Liver (tissue), 9 donors: ENCODE results near the gene PI4K2A. TPM values are rescaled to one million over a fixed set of nuclear protein-coding genes. Genes with fewer than 3 reads are reported as not detected.

Experiments
- DNase-seq: peaks from one replicate; pipeline ENCODE4 v3.0.0-alpha.2; 2017; ENCODE audit warnings: low spot score
- H3K27ac ChIP-seq, 2 donors: one replicate each; pipeline ENCODE4 v1.7.0; 2013; ENCODE audit warnings: inconsistent platforms in 2 of 2, low read length in 2 of 2, control low read depth in 1 of 2, low read depth in 1 of 2, mild to moderate bottlenecking in 1 of 2
- H3K27me3 ChIP-seq, 4 donors: one replicate each; pipeline versions ENCODE4 v1.6.1 to v1.7.0; 2013; ENCODE audit warnings: low read length in 3 of 4, inconsistent platforms in 1 of 4, mild to moderate bottlenecking in 1 of 4, moderate library complexity in 1 of 4; ENCODE audit not compliant: control insufficient read depth in 4 of 4, insufficient read depth in 4 of 4
- H3K36me3 ChIP-seq, 4 donors: one replicate each; pipeline versions ENCODE4 v1.6.1 to v1.7.0; 2013; ENCODE audit warnings: low read length in 3 of 4, mild to moderate bottlenecking in 3 of 4, low read depth in 1 of 4, moderate library complexity in 1 of 4; ENCODE audit not compliant: control insufficient read depth in 4 of 4, insufficient read depth in 3 of 4
- H3K4me1 ChIP-seq, 4 donors: one replicate each; pipeline versions ENCODE4 v1.6.1 to v1.7.0; 2013; ENCODE audit warnings: low read length in 3 of 4, mild to moderate bottlenecking in 3 of 4, moderate library complexity in 1 of 4; ENCODE audit not compliant: control insufficient read depth in 4 of 4, insufficient read depth in 4 of 4
- H3K4me3 ChIP-seq, 3 donors: one replicate each; pipeline versions ENCODE4 v1.6.1 to v1.7.0; 2013; ENCODE audit warnings: low read length in 3 of 3, control low read depth in 1 of 3, low read depth in 1 of 3, mild to moderate bottlenecking in 1 of 3
- H3K9ac ChIP-seq, 2 donors: one replicate each; pipeline ENCODE4 v1.7.0; 2013; ENCODE audit warnings: low read length in 2 of 2, mild to moderate bottlenecking in 2 of 2, moderate library complexity in 2 of 2, control low read depth in 1 of 2, low read depth in 1 of 2
- H3K9me3 ChIP-seq, 4 donors: one replicate each; pipeline versions ENCODE4 v1.6.1 to v1.7.0; 2013; ENCODE audit warnings: low read length in 3 of 4; ENCODE audit not compliant: control insufficient read depth in 4 of 4
- ATF3 ChIP-seq: IDR thresholded peaks from 2 replicates; pipeline ENCODE4 v1.6.1; 2016; ENCODE audit warnings: antibody characterized with exemption
- CTCF ChIP-seq: fragments of 150-350 bp; IDR thresholded peaks from 2 replicates; pipeline ENCODE4 v1.5.1; 2017; ENCODE audit warnings: improper control_type of control experiment, low read depth, low read length; ENCODE audit not compliant: missing input control
- EGR1 ChIP-seq, 2 donors: IDR thresholded peaks; 2 replicates each; pipeline ENCODE4 v1.6.1; 2016 to 2018; ENCODE audit warnings: antibody characterized with exemption in 2 of 2, low read depth in 2 of 2
- FOXA1 ChIP-seq: IDR thresholded peaks from 2 replicates; pipeline ENCODE4 v1.6.1; 2016; ENCODE audit warnings: antibody characterized with exemption
- FOXA2 ChIP-seq: IDR thresholded peaks from 2 replicates; pipeline ENCODE4 v1.6.1; 2016; ENCODE audit warnings: antibody characterized with exemption
- GABPA ChIP-seq, 2 donors: IDR thresholded peaks in 1 of 2; conservative IDR thresholded peaks in 1 of 2; 2 replicates each; pipeline ENCODE4 v1.6.1; 2016; ENCODE audit warnings: antibody characterized with exemption in 2 of 2, mild to moderate bottlenecking in 1 of 2, moderate library complexity in 1 of 2
- HNF4A ChIP-seq, 2 donors: conservative IDR thresholded peaks; 2 replicates each; pipeline ENCODE4 v1.6.1; 2016; ENCODE audit warnings: antibody characterized with exemption in 2 of 2, mild to moderate bottlenecking in 2 of 2
- HNF4G ChIP-seq: IDR thresholded peaks from 2 replicates; pipeline ENCODE4 v1.6.1; 2016; ENCODE audit warnings: antibody characterized with exemption
- JUND ChIP-seq, 2 donors: IDR thresholded peaks; 2 replicates each; pipeline ENCODE4 v1.6.1; 2016; ENCODE audit warnings: antibody characterized with exemption in 2 of 2
- MAX ChIP-seq: IDR thresholded peaks from 2 replicates; pipeline ENCODE4 v1.6.1; 2016; ENCODE audit warnings: antibody characterized with exemption
- NR2F2 ChIP-seq: IDR thresholded peaks from 2 replicates; pipeline ENCODE4 v1.6.1; 2016; ENCODE audit warnings: antibody characterized with exemption
- REST ChIP-seq: IDR thresholded peaks from 2 replicates; pipeline ENCODE4 v1.6.1; 2016; ENCODE audit warnings: antibody characterized with exemption, mild to moderate bottlenecking
- RXRA ChIP-seq, 2 donors: IDR thresholded peaks; 2 replicates each; pipeline ENCODE4 v1.6.1; 2017 to 2018; ENCODE audit warnings: antibody characterized with exemption in 2 of 2, mild to moderate bottlenecking in 1 of 2
- TAF1 ChIP-seq: conservative IDR thresholded peaks from 2 replicates; pipeline ENCODE4 v1.6.1; 2016; ENCODE audit warnings: antibody characterized with exemption, mild to moderate bottlenecking
- YY1 ChIP-seq: IDR thresholded peaks from 2 replicates; pipeline ENCODE4 v1.6.1; 2016; ENCODE audit warnings: antibody characterized with exemption, mild to moderate bottlenecking
- WGBS: extraction: QIAGEN DNeasy Blood & Tissue Kit; methylation state at CpG from one replicate; pipeline ENCODE4 v1.1.7; 2013; 5-methylcytosine and 5-hydroxymethylcytosine counted together
- polyA plus RNA-seq, 2 donors: library from polyadenylated mRNA; stranded (reverse) in 1 of 2; unstranded in 1 of 2; fragments of 200-250 nt in 1 of 2; fragments of >200 nt in 1 of 2; fragmentation: Nextera tagmentation in 1 of 2; extraction: Ambion mirVana in 1 of 2; gene quantifications; one replicate each; pipeline versions ENCODE4 v1.2.1 to v1.2.3, GENCODE V29; 2013 to 2015
- total RNA-seq, 2 donors: library from RNA; depleted of rRNA; stranded (reverse); fragments of >200 nt; gene quantifications; one replicate each; pipeline ENCODE4 v1.2.3, GENCODE V29; 2014
- donor health status: healthy.
- donor health status: healthy.
- donor health status: healthy.
- donor health status: healthy.
- donor health status: healthy.

PI4K2A gene
- total and polyA plus RNA-seq, 4 donors: 4.4 to 17.6 (median 11.2) TPM

GRCh38 chr10:97627731-97628130 lies 12.7 kb upstream of the PI4K2A start (continued):
- no peak for TF ChIP-seq HNF4A (conservative IDR thresholded peaks at IDR 0.05)
- TF ChIP-seq CTCF: no peak
- no peak for TF ChIP-seq FOXA1

- Histone ChIP-seq H3K36me3 (no peaks in the 10 kb centered on the region), H3K27ac (no peak overlapping the region), H3K4me1 (peaks cover 0 to 8% (median 4%) of the 10 kb centered on the region in 4 donors), H3K4me3 (no peak overlapping the region), H3K9me3 (no peaks in the 10 kb centered on the region), H3K27me3 (no peaks in the 10 kb centered on the region), H3K9ac (no peak overlapping the region)
- 88% methylated on average over 3 of the region's 3 CpGs for WGBS
- DNase-seq: no peak
- no peak for TF ChIP-seq REST
- TF ChIP-seq FOXA2: no peak
- no peak for TF ChIP-seq FOXA1
- TF ChIP-seq CTCF: no peak
- TF ChIP-seq HNF4A (conservative IDR thresholded peaks at IDR 0.05): no peak
- TF ChIP-seq RXRA (IDR thresholded peaks at IDR 0.05): no peak
- no peak for TF ChIP-seq YY1
- TF ChIP-seq GABPA (IDR thresholded peaks at IDR 0.05 in 1 of 2, conservative IDR thresholded peaks at IDR 0.05 in 1 of 2): no peak
- TF ChIP-seq TAF1: no peak
- TF ChIP-seq MAX: no peak
- TF ChIP-seq HNF4G: no peak
- TF ChIP-seq JUND (IDR thresholded peaks at IDR 0.05): no peak
- no peak for TF ChIP-seq EGR1 (IDR thresholded peaks at IDR 0.05; ENCODE audit: low read depth in 2 of 2)
- no peak for TF ChIP-seq NR2F2
- TF ChIP-seq ATF3: no peak
These were observed 12.2 kb upstream of the PI4K2A start for GRCh38 chr10:97628228-97628627.
